Pericardium fibroblast (primary cell): ENCODE data around the gene CLIC2. TPM values are rescaled to one million over a fixed set of nuclear protein-coding genes. Genes with fewer than 3 reads are reported as not detected.

ENCODE experiments used
- total RNA-seq: library from RNA; depleted of rRNA; stranded (reverse); fragments of >200 nt; gene quantifications from 2 replicates; pipeline ENCODE4 v1.2.3, GENCODE V29; 2015

The CLIC2 gene
- total RNA-seq: 0.51 and 2.9 TPM in 2 replicates

GRCh38 chrX:155334486-155335336 lies at the start of gene CLIC2:
Gene CLIC2, minus strand, starts transcription at chrX:155334614. Its CDS starts 187 bp downstream, at chrX:155334427.

GRCh38 chrX:155381843-155382528 lies 47.6 kb upstream of the CLIC2 start, which contains the start of gene F8A2:
Gene F8A2, plus strand, starts transcription at chrX:155382095. Its CDS starts 20 bp downstream, at chrX:155382115.

DNA sequence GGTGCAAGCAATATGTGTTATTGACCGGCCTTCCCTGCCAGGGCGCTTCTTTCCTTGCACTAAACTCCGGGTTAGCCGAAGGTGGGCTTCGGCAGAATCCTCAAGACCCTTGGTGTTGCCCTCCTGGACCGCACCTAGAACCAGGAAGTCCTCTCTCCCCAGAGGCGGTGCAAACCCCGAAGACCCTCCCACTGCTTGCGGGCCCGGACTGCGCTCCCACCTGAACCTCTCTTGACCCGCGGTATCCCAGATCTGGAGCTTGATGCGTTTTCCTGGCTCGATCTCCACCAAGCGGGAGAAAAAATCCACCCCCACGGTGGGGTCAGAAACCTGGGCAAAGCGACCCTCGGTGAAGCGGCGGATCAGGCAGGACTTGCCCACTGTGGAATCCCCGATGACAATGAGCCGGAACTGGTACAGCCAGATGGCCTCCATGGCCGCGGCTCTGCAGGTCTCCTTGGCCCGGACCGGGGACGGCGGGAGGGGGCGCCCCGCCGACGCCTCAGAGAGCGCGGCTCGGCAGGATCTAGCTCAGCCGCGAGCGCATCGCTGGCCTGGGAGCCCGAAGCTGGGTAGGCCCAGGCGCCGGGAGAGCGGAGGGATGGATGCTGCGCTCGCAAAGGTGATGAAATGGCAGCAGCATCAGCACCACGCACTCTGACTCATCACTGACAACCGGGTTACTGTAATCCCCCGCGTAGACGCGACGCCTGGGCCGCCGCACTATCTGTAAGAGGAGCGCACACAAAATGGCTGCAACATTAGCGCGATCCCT lies 70.4 kb downstream of the CLIC2 start, which contains the start of gene RAB39B:
RAB39B (minus strand) TSS at position 638 of the 775 bp plus-strand sequence; CDS start at position 435, 203 bp downstream.

Other genes starting within 250 kb of the CLIC2 start
- 32.0 and 37.3 TPM in 2 replicates for gene VBP1, start 118.2 kb downstream of the CLIC2 start, total RNA-seq
- 0.35 and 1.8 TPM in 2 replicates for gene RAB39B, start 70.1 kb downstream of the CLIC2 start, total RNA-seq
- gene F8A2, start 47.5 kb upstream of the CLIC2 start, total RNA-seq: not detected in 2 replicates
- 3.6 and 10.6 TPM in 2 replicates for gene F8A3, start 124.0 kb upstream of the CLIC2 start, total RNA-seq